ENCODE data around the gene PKD2L1. TPM values are rescaled to one million over a fixed set of nuclear protein-coding genes. Genes with fewer than 3 reads are reported as not detected.

Gene PKD2L1
- total RNA-seq, 1 donor from 2014 or later = not detected

- peak; percentile 85 for DNase-seq (ENCODE audit: low spot score)
Measured at GRCh38 chr10:100356067-100357017, 26.3 kb upstream of the PKD2L1 start.

- no peak for DNase-seq (ENCODE audit: low spot score)
Measured at GRCh38 chr10:100355086-100355485, 25.1 kb upstream of the PKD2L1 start.

GRCh38 chr10:100353770-100354485 lies 23.9 kb upstream of the PKD2L1 start:
- no peak for DNase-seq (ENCODE audit: low spot score)

GRCh38 chr10:100350914-100351485 lies 21.0 kb upstream of the PKD2L1 start:
- DNase-seq (ENCODE audit: low spot score) = no peak

GRCh38 chr10:100349672-100350071 lies 19.6 kb upstream of the PKD2L1 start:
- no peak for DNase-seq (ENCODE audit: low spot score)

GRCh38 chr10:100349087-100349486 lies 19.1 kb upstream of the PKD2L1 start:
- no peak for DNase-seq (ENCODE audit: low spot score)

GRCh38 chr10:100348389-100348927 lies 18.4 kb upstream of the PKD2L1 start:
- no peak for DNase-seq (ENCODE audit: low spot score)

GRCh38 chr10:100347568-100348195 lies 17.7 kb upstream of the PKD2L1 start:
- DNase-seq (ENCODE audit: low spot score) = peak; percentile 30

- peak; percentile 97 for DNase-seq (ENCODE audit: low spot score)
Measured at GRCh38 chr10:100346765-100347567, 16.9 kb upstream of the PKD2L1 start, which contains the start of gene SCD. Gene SCD, plus strand, starts transcription at chr10:100347233. Its CDS starts 272 bp downstream, at chr10:100347505.

GRCh38 chr10:100346351-100346764 lies 16.3 kb upstream of the PKD2L1 start:
- DNase-seq (ENCODE audit: low spot score) = peak; percentile 67

- peak; percentile 8 for DNase-seq (ENCODE audit: low spot score)
Measured at GRCh38 chr10:100345570-100346330, 15.7 kb upstream of the PKD2L1 start.

- no peak for DNase-seq (ENCODE audit: low spot score)
Measured at GRCh38 chr10:100344241-100344788, 14.3 kb upstream of the PKD2L1 start.

GRCh38 chr10:100342627-100342972 lies 12.6 kb upstream of the PKD2L1 start:
- no peak for DNase-seq (ENCODE audit: low spot score)

GRCh38 chr10:100341953-100342626 lies 12.1 kb upstream of the PKD2L1 start:
- peak; percentile 68 for DNase-seq (ENCODE audit: low spot score)

- no peak for DNase-seq (ENCODE audit: low spot score)
Measured at GRCh38 chr10:100340948-100341847, 11.2 kb upstream of the PKD2L1 start.

GRCh38 chr10:100339236-100339635 lies 9.2 kb upstream of the PKD2L1 start:
- no peak for DNase-seq (ENCODE audit: low spot score)

GRCh38 chr10:100338434-100339036 lies 8.5 kb upstream of the PKD2L1 start:
- peak; percentile 72 for DNase-seq (ENCODE audit: low spot score)

Measured in umbilical cord (tissue), 2 donors.